MM.1S (cell line): ENCODE results near the gene CCL27.

Source experiments
- DNase-seq: peaks from one replicate; pipeline ENCODE4 v3.0.0-alpha.2; 2015
- H2AFZ ChIP-seq: fragments of 300-600 bp; sonication (generic); 2 replicates; pipeline ENCODE4 v1.6.0; 2016; ENCODE audit warnings: antibody characterized with exemption, low read length
- H3F3A ChIP-seq: fragments of 300-600 bp; sonication (generic); 2 replicates; pipeline ENCODE4 v1.6.1; 2016; ENCODE audit warnings: mild to moderate bottlenecking, antibody characterized with exemption, low read length, moderate library complexity, mixed read lengths; ENCODE audit not compliant: insufficient read depth
- H3K27ac ChIP-seq: fragments of 300-600 bp; sonication (generic); 2 replicates; pipeline ENCODE4 v1.5.1; 2016; ENCODE audit warnings: mild to moderate bottlenecking, low read length
- H3K27me3 ChIP-seq: fragments of 300-600 bp; sonication (generic); replicated peaks from 2 replicates; pipeline ENCODE4 v1.6.0; 2016; ENCODE audit warnings: low read length; ENCODE audit not compliant: insufficient read depth
- H3K36me3 ChIP-seq: fragments of 300-600 bp; sonication (generic); replicated peaks from 2 replicates; pipeline ENCODE4 v1.6.1; 2016; ENCODE audit warnings: mild to moderate bottlenecking, low read length, mixed read lengths; ENCODE audit not compliant: insufficient read depth
- H3K4me1 ChIP-seq: fragments of 300-600 bp; sonication (generic); 2 replicates; pipeline ENCODE4 v1.6.1; 2016; ENCODE audit warnings: low read length, mixed read lengths
- H3K4me2 ChIP-seq: fragments of 300-600 bp; sonication (generic); 2 replicates; pipeline ENCODE4 v1.6.0; 2016; ENCODE audit warnings: low read depth, low read length
- H3K4me3 ChIP-seq: fragments of 300-600 bp; sonication (generic); 2 replicates; pipeline ENCODE4 v1.5.1; 2016; ENCODE audit warnings: low read length, mixed read lengths
- H3K79me2 ChIP-seq: fragments of 300-600 bp; sonication (generic); 2 replicates; pipeline ENCODE4 v1.6.1; 2016; ENCODE audit warnings: mixed run types, low read length, mixed read lengths
- H3K9ac ChIP-seq: fragments of 300-600 bp; sonication (generic); 2 replicates; pipeline ENCODE4 v1.6.1; 2016; ENCODE audit warnings: low read length, mixed read lengths
- H3K9me2 ChIP-seq: fragments of 300-600 bp; sonication (generic); replicated peaks from 2 replicates; pipeline ENCODE4 v1.6.1; 2016; ENCODE audit warnings: mild to moderate bottlenecking, low read length, mixed read lengths; ENCODE audit not compliant: insufficient read depth
- H3K9me3 ChIP-seq: fragments of 300-600 bp; sonication (generic); replicated peaks from 2 replicates; pipeline ENCODE4 v1.6.1; 2016; ENCODE audit warnings: mild to moderate bottlenecking, low read length, mixed read lengths; ENCODE audit not compliant: insufficient read depth
- H4K20me1 ChIP-seq: fragments of 300-600 bp; sonication (generic); 2 replicates; pipeline ENCODE4 v1.6.1; 2016; ENCODE audit warnings: mild to moderate bottlenecking, low read length, moderate library complexity, mixed read lengths; ENCODE audit not compliant: insufficient read depth
- CTCF ChIP-seq: fragments of 300-600 bp; sonication (generic); IDR thresholded peaks from 2 replicates; pipeline ENCODE4 v1.5.1; 2016; ENCODE audit warnings: antibody characterized with exemption, low read length, mixed read lengths
- EZH2 ChIP-seq: fragments of 300-600 bp; sonication (generic); optimal IDR thresholded peaks from 2 replicates; pipeline ENCODE3; 2017; ENCODE audit warnings: low read depth, mild to moderate bottlenecking, antibody characterized with exemption, low read length, mixed read lengths
- EZH2phosphoT487 ChIP-seq: fragments of 300-600 bp; sonication (generic); IDR thresholded peaks from 2 replicates; pipeline ENCODE4 v1.6.1; 2018; ENCODE audit warnings: antibody characterized with exemption, low read length

The CCL27 gene

GRCh38 chr9:34709196-34709978 is 46.9 kb upstream of the CCL27 start:
- Histone ChIP-seq H3K27me3 (no peaks in the 10 kb centered on the region), H3F3A (no peaks in the 10 kb centered on the region), H4K20me1 (no peaks in the 10 kb centered on the region)

GRCh38 chr9:34707130-34707529 is 44.7 kb upstream of the CCL27 start:
- DNase-seq = no peak
- Histone ChIP-seq H3K9me2 (no peaks in the 10 kb centered on the region), H3K79me2 (no peaks in the 10 kb centered on the region), H3K27ac (no peak overlapping the region), H3K27me3 (no peaks in the 10 kb centered on the region), H3F3A (no peaks in the 10 kb centered on the region), H2AFZ (no peak overlapping the region), H3K4me2 (no peak overlapping the region), H3K4me1 (no peaks in the 10 kb centered on the region), H3K36me3 (no peaks in the 10 kb centered on the region), H3K9ac (no peak overlapping the region), H4K20me1 (no peaks in the 10 kb centered on the region), H3K9me3 (no peaks in the 10 kb centered on the region), H3K4me3 (no peak overlapping the region)
- TF ChIP-seq CTCF (no peak), EZH2phosphoT487 (no peak), EZH2 (no peak)

More at GRCh38 chr9:34709196-34709978, 46.9 kb upstream of the CCL27 start:
- no peak overlapping the region for H3K4me2 ChIP-seq
- no peaks in the 10 kb centered on the region for H3K9me2 ChIP-seq
- H2AFZ ChIP-seq = no peak overlapping the region
- no peak for DNase-seq
- no peaks in the 10 kb centered on the region for H3K9me3 ChIP-seq
- no peak overlapping the region for H3K4me3 ChIP-seq
- H3K36me3 ChIP-seq = no peaks in the 10 kb centered on the region
- no peaks in the 10 kb centered on the region for H3K79me2 ChIP-seq
- H3K9ac ChIP-seq = no peak overlapping the region
- no peak for TF ChIP-seq EZH2
- TF ChIP-seq CTCF = no peak
- no peak for TF ChIP-seq EZH2phosphoT487
- no peaks in the 10 kb centered on the region for H3K4me1 ChIP-seq
- H3K27ac ChIP-seq = no peak overlapping the region

DNA sequence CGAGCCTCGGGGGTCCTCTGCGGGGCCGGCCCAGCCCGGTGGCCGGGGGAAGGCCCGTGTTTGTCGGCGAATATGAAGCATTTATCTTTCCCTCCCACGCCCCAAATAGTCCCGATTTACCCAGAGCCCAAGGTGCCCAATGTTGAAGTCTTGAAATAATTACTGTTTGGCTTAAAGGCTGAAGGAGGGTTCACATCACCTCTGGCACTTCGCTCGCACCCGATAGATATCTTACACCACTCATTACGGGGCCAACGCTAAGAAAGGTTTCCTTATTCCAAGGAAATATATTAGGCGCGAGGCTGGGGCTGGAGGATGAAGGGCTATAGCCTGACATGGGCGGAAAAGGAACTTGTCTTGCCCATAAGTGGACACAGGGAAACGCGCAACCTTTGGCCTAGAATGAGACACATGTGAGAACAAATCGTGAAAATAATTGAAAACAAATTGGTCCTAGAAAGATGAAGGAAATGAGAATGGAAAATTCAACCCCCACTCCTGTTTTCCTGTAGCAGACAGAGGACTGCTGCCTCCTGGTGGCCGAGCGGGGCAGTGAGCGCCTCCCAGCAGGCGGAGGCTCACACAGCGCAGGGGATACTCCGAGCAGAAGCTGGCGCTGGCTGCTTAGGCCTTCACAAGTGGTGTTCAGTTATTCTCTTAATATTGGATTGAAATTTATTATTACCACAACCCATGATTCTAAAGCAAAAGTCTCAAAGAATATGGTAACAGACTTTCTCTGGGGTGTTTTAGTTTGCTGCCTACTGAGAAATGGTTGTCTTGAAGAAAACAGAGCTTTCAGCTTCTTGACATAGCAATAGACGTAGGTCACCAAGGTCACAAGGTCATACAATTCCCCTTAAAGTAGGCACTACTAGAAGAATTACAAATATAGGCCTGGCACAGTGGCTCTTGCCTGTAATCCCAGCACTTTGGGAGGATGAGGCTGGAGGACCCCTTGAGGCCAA is 39.6 kb upstream of the CCL27 start:
- H3K4me2 ChIP-seq = peak overlapping the region; percentile 97
- H3F3A ChIP-seq = no peaks in the 10 kb centered on the region
- peak overlapping the region; percentile 90 for H2AFZ ChIP-seq
- peak overlapping the region; percentile 62 for H3K4me3 ChIP-seq
- no peaks in the 10 kb centered on the region for H3K79me2 ChIP-seq
- no peaks in the 10 kb centered on the region for H3K9me2 ChIP-seq
- H3K27me3 ChIP-seq = no peaks in the 10 kb centered on the region; the same call in 1 of the 2 replicates
- H3K36me3 ChIP-seq = no peaks in the 10 kb centered on the region
- no peaks in the 10 kb centered on the region for H4K20me1 ChIP-seq
- H3K27ac ChIP-seq = no peak overlapping the region
- H3K9ac ChIP-seq = no peak overlapping the region; the same call in 1 of the 2 replicates
- peak; percentile 73 for DNase-seq
- TF ChIP-seq CTCF (peak; percentile 97), EZH2phosphoT487 (no peak)
- H3K4me1 ChIP-seq = no peaks in the 10 kb centered on the region
- H3K9me3 ChIP-seq = no peaks in the 10 kb centered on the region
